Limb (tissue), 2 donors: ENCODE data around the gene MADD.

Source experiments
- DNase-seq, 2 donors: peaks; one replicate each; pipeline ENCODE4 v3.0.0-alpha.2; 2016; ENCODE audit errors: extremely low spot score in 2 of 2

Gene MADD

GRCh38 chr11:47338396-47339241 is 68.7 kb downstream of the MADD start:
- peak in 1 of 2 donors; percentile 20 for DNase-seq

- no peak for DNase-seq
Measured at GRCh38 chr11:47340010-47340409, 70.1 kb downstream of the MADD start.

GRCh38 chr11:47340980-47341775 is 71.2 kb downstream of the MADD start:
- DNase-seq, result peak in 1 of 2 donors; percentile 19

GRCh38 chr11:47342036-47342803 is 72.3 kb downstream of the MADD start:
- DNase-seq, result no peak

GRCh38 chr11:47342854-47343253 is 72.9 kb downstream of the MADD start:
- DNase-seq, result peak in 1 of 2 donors; percentile 14

GRCh38 chr11:47345890-47346563 is 76.1 kb downstream of the MADD start:
- DNase-seq, result peak in 1 of 2 donors; percentile 14

- DNase-seq, result no peak
Measured at GRCh38 chr11:47347137-47347536, 77.2 kb downstream of the MADD start.

- no peak for DNase-seq
Measured at GRCh38 chr11:47348131-47348802, 78.3 kb downstream of the MADD start.

GRCh38 chr11:47348859-47349258 is 78.9 kb downstream of the MADD start:
- no peak for DNase-seq

GRCh38 chr11:47349521-47350095 is 79.7 kb downstream of the MADD start:
- DNase-seq, result no peak

GRCh38 chr11:47350315-47350714 is 80.4 kb downstream of the MADD start:
- DNase-seq, result no peak

GRCh38 chr11:47351156-47352126 is 81.5 kb downstream of the MADD start:
- no peak for DNase-seq

GRCh38 chr11:47352556-47352955 is 82.6 kb downstream of the MADD start, which contains the start of gene MYBPC3:
Gene MYBPC3 (minus strand): TSS chr11:47352702. CDS start chr11:47352647, 55 bp downstream.
- no peak for DNase-seq

GRCh38 chr11:47353978-47354774 is 84.2 kb downstream of the MADD start:
- no peak for DNase-seq

GRCh38 chr11:47354913-47355282 is 85.0 kb downstream of the MADD start:
- no peak for DNase-seq

GRCh38 chr11:47355283-47356128 is 85.6 kb downstream of the MADD start:
- DNase-seq, result peak; percentile 88 to 92
